Astrocyte of the spinal cord (primary cell): ENCODE measurements around the gene HS3ST5.
A peak's percentile ranks its signal among the peaks of the same experiment; 100 is the strongest.
"Not testable (repeated sequence)": the region's sequence is repeated elsewhere in the genome, so short reads cannot be mapped to it uniquely, and the experiment has no call there.

ENCODE experiments used
- DNase-seq: peaks from one replicate; pipeline ENCODE4 v3.0.0; 2011; ENCODE audit warnings: low read depth, low spot score
- H3K4me3 ChIP-seq: 2 replicates; pipeline ENCODE4 v1.5.1; 2011; ENCODE audit warnings: low read depth, mild to moderate bottlenecking, low read length, moderate library complexity
- in situ Hi-C: cut with HindIII; loops from 2 replicates; pipeline ENCODE4 v1.10.0; 2017; ENCODE audit warnings: low sequenced_read_pairs
- TF ChIP-seq, protein P1 (sequence below): IDR thresholded peaks from 2 replicates; pipeline ENCODE4 v1.5.1; 2012; ENCODE audit warnings: low read depth, mild to moderate bottlenecking, low read length, inconsistent platforms

Gene HS3ST5

GRCh38 chr6:114087496-114087895, 255.3 kb downstream of the HS3ST5 start:
- DNase-seq = no peak
- TF ChIP-seq, protein P1, sequence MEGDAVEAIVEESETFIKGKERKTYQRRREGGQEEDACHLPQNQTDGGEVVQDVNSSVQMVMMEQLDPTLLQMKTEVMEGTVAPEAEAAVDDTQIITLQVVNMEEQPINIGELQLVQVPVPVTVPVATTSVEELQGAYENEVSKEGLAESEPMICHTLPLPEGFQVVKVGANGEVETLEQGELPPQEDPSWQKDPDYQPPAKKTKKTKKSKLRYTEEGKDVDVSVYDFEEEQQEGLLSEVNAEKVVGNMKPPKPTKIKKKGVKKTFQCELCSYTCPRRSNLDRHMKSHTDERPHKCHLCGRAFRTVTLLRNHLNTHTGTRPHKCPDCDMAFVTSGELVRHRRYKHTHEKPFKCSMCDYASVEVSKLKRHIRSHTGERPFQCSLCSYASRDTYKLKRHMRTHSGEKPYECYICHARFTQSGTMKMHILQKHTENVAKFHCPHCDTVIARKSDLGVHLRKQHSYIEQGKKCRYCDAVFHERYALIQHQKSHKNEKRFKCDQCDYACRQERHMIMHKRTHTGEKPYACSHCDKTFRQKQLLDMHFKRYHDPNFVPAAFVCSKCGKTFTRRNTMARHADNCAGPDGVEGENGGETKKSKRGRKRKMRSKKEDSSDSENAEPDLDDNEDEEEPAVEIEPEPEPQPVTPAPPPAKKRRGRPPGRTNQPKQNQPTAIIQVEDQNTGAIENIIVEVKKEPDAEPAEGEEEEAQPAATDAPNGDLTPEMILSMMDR = no peak
- in situ Hi-C loops = no loop called here
- H3K4me3 ChIP-seq = no peak overlapping the region

- TF ChIP-seq, protein P1 = no peak
- peak; percentile 79 for DNase-seq
- H3K4me3 ChIP-seq = no peak overlapping the region
- in situ Hi-C loops = no loop called here
Observed at GRCh38 chr6:114085211-114085610, 257.6 kb downstream of the HS3ST5 start.

GRCh38 chr6:114084327-114084890, 258.4 kb downstream of the HS3ST5 start:
- H3K4me3 ChIP-seq = no peak overlapping the region
- peak; percentile 78 for DNase-seq
- in situ Hi-C loops = no loop called here
- TF ChIP-seq, protein P1 = no peak

DNA sequence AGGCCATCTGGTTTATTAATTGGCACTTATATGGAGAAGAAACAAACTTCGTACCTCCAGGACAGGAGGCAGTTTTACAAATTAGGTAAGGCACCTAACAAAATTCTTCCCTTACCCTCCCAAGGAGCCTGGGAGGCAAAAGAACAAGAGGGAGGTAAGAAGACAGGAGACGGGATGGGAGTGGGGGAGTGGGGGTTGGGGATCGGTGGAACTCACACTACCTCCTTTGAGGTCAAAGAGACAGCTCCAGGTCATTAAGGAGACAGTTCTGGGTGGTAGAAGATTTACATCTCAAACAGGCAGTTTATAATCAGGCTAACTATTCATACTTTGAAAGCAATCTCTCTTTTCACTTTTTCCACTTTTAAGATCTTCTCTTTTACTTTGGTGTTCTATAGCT, 259.6 kb downstream of the HS3ST5 start:
- no peak overlapping the region for H3K4me3 ChIP-seq
- DNase-seq = no peak
- in situ Hi-C loops = no loop called here
- TF ChIP-seq, protein P1 = no peak

DNA sequence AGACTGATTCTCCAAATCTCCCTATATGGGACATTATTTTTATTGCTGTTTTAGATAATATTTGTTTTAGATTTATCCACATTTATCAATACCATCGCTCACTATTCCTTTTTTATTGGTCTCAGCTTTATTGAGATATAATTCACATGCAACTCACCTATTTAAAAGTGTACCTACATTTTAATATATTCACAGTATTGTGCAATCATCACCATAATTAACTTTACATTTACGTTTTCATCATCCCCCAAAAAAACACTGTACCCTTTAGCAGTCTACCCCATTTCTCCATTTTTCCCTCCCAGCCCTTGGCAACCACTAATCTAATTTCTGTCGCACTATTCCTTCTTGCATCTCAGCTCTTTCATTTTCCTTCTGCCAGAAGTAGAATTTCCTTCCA, 261.1 kb downstream of the HS3ST5 start:
- in situ Hi-C loops = no loop called here
- TF ChIP-seq, protein P1 = no peak
- DNase-seq = no peak
- H3K4me3 ChIP-seq = no peak overlapping the region

DNA sequence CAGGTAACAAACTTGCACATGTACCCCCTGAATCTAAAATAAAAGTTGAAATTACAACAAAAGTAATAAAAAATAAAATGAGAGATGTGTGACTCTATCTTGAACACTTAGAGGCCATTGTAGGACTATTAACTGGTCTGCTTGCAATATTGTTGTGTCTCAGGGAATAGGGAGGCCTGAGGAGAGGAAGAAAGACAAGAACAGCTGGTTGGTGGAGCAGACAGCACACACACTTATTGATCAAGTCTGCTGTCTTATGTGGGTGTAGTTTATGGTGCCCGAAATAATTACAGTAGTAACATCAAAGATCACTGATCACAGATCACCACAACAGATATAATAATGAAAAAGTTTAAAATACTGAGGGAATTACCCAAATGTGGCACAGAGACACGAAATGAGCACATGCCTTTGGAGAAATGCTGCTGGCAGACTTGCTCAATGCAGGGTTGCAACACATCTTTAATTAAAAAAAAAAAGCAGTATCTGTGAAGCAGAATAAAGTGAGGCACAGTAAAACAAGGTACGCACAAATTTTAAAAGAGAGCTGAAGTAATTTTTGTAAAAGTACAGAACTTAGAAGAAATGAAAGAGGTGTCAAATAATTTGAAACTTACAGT, 261.8 kb downstream of the HS3ST5 start:
- in situ Hi-C loops = no loop called here
- DNase-seq = no peak
- no peak overlapping the region for H3K4me3 ChIP-seq
- TF ChIP-seq, protein P1 = no peak

- in situ Hi-C loops, H3K4me3 ChIP-seq, DNase-seq: not testable (repeated sequence)
Observed at GRCh38 chr6:114080410-114080809, 262.4 kb downstream of the HS3ST5 start.
